Activated T-helper 9 cell treated with anti-CD3 and anti-CD28 coated beads, Interleukin-2, amount 50 U/mL, for 16 hours (primary cell): ENCODE results near the gene ZNF556.
A peak's percentile ranks its signal among the peaks of the same experiment; 100 is the strongest.
"Not testable (repeated sequence)": the region's sequence is repeated elsewhere in the genome, so short reads cannot be mapped to it uniquely, and the experiment has no call there.

Experiments
- DNase-seq: peaks from one replicate; pipeline ENCODE4 v3.0.0-alpha.2; 2020; ENCODE audit warnings: low read depth

ZNF556 gene

GRCh38 chr19:2853015-2853606, 14.0 kb upstream of the ZNF556 start:
- no peak for DNase-seq

DNA sequence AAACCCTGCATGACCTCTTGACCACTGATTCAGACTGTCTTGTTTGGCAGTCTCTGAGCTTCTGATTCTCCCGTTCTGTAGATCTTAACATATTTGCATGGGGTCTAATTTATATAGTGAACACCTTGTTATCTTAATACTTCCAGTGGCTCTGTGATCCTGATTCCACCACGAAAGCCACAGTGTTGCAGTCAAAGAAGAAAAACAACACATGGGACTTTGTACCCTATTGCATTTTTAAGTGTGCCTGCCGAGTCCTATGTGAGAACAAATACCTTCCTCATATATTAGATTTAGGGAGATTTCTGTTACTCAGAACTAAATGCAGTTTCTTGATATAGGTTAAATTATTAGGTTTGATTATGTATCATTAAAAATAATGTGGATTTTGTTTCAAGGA, 12.3 kb upstream of the ZNF556 start:
- no peak for DNase-seq

- no peak for DNase-seq
Measured at GRCh38 chr19:2856457-2857050, 10.6 kb upstream of the ZNF556 start.

GRCh38 chr19:2858864-2859263, 8.3 kb upstream of the ZNF556 start:
- no peak for DNase-seq

- no peak for DNase-seq
Measured at GRCh38 chr19:2863816-2864215, 3.3 kb upstream of the ZNF556 start.

- DNase-seq, result no peak
Measured at GRCh38 chr19:2865334-2866100, 1.6 kb upstream of the ZNF556 start.

DNA sequence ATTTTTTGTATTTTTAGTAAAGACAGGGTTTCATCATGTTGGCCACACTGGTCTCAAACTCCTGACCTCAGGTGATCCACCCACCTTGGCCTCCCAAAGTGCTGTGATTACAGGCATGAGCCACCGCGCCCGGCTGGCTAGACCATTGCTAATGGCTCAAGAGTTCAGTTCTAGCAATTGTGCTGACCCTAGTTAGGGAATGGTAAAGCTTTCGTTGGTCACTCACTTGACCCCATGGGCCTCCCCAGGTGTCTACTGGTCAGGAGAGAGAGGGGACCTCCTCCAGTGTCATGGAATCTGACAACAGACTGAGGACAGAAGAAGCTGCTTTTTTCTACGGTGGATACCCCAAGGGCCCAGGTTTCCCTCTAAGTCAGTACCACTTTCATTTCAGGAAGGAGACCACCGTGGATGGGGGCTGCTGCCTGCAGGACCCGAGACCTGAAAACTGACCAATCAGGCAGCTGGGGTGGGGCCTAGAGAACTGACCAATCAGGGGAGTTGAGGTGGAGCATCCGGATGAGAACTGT, 575 bp upstream of the ZNF556 start:
- no peak for DNase-seq

DNA sequence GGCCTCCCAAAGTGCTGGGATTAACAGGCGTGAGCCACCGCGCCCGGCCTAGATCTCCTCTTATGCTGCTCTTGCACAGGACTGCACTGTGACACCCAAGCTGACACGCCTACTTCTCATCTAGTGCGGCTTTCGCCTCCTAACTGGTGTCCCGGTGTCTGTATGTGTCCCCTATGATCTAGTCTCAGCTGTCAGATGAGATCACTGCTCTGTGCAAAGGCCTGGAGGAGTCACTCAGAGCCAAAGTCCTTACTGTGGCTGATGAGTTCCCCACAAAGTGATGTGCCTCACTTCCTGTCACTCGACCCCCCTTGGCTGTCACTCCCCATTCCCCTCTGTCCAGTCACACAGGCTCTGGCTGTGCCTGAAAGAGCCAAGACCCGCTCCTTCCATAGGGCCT, 2.5 kb downstream of the ZNF556 start:
- no peak for DNase-seq

GRCh38 chr19:2872175-2872574, 5.0 kb downstream of the ZNF556 start:
- not testable (repeated sequence) for DNase-seq

DNA sequence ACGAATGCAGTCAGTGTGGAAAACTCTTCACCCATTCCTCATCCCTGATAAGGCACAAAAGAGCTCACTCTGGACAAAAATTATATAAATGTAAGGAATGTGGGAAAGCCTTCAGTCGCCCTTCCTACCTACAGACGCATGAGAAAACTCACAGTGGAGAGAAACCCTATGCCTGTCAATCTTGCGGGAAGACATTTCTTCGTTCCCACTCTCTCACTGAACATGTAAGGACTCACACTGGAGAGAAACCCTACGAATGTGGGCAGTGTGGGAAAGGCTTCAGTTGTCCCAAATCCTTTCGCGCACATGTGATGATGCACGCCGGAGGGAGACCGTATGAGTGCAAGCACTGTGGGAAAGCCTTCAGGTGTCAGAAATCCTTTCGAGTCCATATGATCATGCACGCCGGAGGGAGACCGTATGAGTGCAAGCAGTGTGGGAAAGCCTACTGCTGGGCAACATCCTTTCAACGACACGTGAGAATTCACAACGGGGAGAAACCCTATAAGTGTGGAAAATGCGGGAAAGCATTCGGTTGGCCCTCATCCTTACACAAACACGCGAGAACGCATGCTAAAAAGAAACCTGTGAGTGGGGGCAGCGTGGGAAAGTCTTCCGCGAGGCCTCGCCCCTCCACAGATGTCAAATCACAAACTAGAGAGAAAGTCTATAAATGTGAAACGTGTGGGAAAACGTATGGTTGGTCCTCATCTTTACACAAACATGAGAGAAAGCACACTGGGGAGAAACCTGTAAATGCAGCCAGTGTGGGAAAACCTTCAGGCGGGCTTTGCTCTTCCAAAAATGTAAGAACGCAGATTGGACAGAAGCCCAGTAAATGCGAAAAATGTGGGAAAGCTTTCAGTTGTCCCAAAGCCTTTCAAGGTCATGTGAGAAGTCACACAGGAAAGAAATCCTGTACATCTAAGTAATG, 10.5 kb downstream of the ZNF556 start:
- no peak for DNase-seq

DNA sequence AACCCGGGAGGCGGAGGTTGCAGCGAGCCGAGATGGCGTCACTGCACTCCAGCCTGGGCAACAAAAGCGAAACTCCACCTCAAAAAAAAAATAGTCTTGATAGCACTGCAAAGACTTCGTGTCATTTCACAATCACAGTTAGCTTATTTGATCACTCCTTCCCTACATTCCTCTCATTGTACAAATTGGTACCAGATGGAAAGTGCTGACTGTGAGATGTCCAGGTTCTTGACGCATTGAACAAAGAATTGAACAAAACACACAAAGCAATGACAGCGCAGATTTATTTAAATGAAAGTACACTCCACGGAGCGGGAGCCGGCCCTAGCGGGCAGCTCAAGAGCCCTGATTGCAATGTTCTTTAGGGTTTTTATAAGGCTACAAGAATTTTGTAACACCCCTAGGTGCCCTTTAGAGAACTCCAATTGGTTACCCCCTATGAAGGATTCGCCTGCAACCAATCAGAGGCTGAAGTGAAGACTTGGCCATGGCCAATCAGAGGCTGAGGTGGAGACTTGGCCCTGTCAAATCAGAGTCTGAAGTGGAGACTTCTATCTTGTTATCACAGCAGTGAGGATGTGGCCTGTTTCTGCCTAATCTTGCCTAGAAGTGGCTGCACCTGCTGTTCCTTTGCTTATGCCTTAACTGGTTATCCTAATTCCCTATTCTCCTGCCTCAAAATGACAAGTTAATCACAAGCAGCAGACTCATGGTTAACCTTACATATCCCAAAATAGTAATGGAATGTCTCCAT, 16.7 kb downstream of the ZNF556 start:
- no peak for DNase-seq

DNA sequence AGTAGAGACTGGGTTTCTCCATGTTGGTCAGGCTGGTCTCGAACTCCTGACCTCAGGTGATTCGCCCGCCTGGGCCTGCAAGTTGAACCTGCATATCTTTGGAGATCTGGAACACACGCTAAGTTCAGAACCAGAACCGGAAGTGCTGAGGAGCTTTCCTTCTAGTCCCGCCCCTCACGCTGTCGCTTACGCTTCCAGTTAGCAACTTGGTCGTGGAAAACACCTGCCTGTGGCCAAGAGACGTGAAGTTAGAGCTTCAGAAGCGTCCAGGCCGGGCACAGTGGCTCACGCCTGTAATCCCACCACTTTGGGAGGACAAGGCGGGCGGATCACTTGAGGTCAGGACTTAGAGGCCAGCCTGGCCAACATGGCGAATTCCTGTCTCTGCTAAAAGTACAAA, 18.6 kb downstream of the ZNF556 start:
- DNase-seq, result no peak

DNA sequence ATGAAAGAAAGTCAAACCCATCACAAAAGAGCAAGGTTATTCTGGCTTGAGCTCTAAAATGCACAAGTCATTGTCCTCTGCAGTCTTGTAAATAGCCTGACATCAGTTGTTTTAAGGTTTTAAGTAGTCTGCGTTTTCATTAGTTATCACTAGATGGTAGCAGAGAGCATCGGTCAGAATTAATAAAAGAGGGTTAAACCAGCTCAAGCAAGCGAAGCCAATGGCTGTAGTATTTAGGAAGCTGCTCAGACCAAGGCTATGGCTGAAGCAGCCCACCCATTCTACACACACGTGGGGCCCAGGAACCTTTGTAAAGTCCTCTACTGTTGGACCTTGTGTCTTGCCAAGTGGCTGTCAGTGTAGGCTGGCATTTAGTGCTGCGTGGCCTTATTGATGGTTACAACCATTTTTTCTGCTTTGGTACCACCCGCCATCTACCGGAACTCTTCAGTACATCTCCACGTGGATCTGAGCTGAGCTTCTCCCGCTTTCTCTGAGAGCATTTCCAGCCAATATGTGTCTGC, 20.3 kb downstream of the ZNF556 start:
- no peak for DNase-seq

DNA sequence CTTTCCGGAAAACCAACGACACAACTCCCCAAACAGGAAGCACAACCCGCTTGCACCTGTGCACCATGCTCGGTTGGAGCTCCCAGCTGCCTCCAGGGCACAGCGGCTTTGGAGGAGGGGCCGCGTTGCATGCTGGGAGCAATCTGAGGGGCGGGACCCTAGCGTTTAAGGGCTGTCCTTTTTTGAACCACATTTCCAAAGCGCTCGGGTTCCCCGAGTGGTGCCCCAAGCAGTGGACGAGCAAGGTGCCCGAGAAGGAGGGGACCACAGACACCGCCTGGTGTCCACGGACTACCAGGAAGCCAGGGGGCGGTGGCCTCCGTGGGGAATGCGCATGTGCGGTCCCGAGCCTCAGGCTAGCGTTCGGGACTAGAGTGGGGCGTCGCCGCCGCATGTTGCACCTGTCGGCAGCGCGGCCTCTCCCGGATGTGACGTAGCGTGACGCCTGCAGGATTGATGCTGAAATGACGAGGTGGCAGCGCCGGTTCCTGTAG, 21.6 kb downstream of the ZNF556 start:
- DNase-seq, result no peak

DNA sequence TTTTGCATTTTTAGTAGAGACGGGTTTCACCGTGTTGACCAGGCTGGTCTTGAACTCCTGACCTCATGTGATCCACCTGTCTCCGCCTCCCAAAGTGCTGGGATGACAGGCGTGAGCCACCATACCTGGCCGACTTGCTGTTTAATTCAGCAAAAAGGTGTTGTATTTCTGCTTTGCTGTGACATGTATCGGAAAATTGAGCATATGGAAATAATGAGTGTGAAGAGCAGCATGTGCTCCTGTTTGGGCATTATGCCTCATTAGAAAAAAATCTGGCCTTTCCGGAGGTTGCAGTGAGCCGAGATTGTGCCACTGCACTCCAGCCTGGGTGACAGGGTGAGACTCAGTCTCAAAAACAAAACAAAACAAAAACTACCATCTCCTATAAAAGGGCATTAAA, 23.4 kb downstream of the ZNF556 start:
- DNase-seq, result not testable (repeated sequence)

- DNase-seq, result no peak
Measured at GRCh38 chr19:2896694-2897093, 29.6 kb downstream of the ZNF556 start.

DNA sequence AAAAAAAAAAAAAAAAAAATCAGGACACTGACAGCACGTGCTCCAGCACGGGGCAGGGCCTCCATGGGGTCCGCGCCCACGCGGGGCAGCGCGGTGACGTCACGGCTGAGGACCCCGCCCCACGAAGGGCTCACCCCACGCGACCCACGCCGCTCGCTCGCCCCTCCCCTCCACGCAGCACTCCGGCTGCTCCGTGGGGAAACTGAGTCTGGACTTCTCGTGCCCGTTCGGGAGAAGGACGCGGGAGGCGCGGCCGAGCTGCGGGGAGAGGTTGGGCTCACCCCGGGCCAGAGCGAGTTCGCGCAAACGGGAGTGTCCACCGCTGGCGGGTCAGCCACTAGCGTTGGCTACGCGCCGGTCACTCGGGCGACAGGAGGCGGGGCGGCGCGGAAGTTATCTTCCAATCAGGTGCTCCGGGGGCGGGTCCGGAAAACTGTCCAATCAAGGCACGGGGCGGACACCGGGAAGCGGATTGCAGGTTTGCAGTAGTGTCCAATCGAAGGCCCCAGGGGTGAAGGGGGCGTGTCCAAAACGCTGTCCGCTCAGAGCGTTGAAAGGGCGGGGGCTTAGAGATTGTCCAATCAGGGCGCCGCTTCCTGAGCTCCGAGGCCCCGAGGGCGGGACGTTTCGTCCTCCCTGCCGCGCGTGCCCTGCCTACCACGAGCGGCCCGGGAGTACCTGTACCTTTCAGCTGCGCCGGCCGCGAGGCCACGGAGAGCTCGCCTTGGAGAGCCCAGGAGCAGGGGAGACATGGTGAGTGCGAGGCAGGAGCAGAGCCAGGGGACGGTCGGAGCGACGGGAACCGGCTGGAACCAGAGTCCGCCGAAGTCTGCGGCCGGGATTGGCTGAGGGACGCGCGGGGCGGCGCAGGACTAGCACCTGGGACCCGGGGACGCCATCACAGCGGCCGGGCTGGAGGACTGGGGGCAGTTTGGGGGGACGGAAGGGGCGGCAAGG, 33.4 kb downstream of the ZNF556 start, which contains the start of gene ZNF57:
TSS of gene ZNF57 (plus strand) at position 633 of the 957 bp plus-strand sequence. CDS start at position 751, 118 bp downstream.
- peak; percentile 97 for DNase-seq

- DNase-seq, result no peak
Measured at GRCh38 chr19:2902590-2903218, 35.6 kb downstream of the ZNF556 start.

DNA sequence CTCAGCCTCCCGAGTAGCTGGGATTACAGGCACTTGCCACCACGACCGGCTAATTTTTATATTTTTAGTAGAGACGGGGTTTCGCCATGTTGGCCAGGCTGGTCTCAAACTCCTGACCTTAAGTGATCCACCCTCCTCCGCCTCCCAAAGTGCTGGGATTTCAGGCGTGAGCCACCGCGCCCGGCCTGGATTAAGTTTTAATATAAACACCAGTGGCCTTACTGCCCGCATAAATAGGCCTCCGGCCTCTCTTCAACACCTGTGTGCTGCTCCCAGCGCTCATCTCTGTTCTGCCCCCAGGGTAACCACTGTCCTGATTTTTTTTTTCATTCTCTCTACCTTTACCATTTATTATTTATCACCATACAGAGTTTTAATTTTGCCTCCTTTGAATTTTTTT, 36.2 kb downstream of the ZNF556 start:
- DNase-seq, result not testable (repeated sequence)
